GM21381 (cell line): ENCODE results near the gene SNURF.
"Not testable (repeated sequence)": the region's sequence is repeated elsewhere in the genome, so short reads cannot be mapped to it uniquely, and the experiment has no call there.

Experiments
- ATAC-seq: cut with Tn5 transposase; IDR thresholded peaks from one replicate; pipeline ENCODE4 v1.9.1; 2021; ENCODE audit warnings: mild to moderate bottlenecking, moderate library complexity; ENCODE audit not compliant: unreplicated experiment

Gene SNURF, protein sequence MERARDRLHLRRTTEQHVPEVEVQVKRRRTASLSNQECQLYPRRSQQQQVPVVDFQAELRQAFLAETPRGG

DNA sequence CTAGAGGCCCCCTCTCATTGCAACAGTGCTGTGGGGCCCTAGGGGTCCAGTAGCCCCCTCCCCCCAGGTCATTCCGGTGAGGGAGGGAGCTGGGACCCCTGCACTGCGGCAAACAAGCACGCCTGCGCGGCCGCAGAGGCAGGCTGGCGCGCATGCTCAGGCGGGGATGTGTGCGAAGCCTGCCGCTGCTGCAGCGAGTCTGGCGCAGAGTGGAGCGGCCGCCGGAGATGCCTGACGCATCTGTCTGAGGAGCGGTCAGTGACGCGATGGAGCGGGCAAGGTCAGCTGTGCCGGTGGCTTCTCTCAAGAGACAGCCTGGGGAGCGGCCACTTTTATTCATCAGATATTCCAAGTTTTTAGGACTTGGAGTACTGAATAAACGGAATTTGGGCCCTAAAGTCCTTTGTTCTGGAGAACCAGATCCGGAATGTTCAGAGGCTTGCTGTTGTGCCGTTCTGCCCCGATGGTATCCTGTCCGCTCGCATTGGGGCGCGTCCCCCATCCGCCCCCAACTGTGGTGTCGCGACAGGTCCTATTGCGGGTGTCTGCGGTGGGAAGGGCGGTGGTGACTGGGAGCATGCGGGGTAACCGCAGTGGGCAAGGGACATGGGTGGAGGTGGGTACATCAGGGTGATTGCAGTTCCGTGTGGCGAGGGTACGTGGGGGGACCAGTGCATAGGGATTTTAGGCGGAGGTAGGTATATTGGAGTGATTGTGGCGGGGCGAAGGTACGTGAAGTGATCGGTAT is at the start of gene SNURF, which contains the start of gene SNRPN:
Gene SNURF, plus strand, starts transcription at position 205 of the 748 bp plus-strand sequence. Its CDS starts 62 bp downstream, at position 267.
Gene SNRPN, plus strand, starts transcription at position 205 of the 748 bp plus-strand sequence. CDS start 19,467 bp downstream, outside the sequence.
- peak; percentile 66 for ATAC-seq

DNA sequence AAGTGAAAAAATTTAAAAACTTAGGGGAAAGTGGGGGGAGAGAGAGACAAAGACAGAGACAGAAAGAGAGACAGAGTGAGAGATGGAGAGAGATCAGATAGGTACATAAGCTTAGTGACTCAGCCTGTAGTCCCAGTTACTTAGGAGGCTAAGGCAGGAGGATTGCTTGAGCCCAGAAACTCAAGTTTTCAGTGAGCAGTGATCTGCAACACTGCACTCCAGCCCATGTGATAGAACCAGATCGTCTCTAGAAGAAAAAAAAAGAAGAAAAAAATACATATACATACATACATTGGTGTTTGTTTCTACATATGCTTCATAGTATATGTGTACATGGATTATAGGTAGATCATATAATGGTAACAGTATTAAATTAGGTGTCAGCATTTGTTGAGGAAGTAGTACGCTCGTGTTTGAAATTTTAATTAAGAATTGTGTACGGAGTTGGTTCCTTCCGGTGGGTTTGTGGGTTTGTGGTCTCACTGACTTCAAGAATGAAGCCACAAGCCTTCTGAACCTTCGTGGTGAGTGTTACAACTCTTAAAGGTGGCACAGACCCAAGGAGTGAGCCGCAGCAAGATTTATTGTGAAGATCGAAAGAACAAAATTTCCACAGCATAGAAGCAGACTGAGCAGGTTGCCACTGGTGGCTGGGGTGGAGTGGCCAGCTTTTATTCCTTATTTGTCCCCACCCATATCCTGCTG is 38.3 kb upstream of the SNURF start:
- ATAC-seq, result no peak

DNA sequence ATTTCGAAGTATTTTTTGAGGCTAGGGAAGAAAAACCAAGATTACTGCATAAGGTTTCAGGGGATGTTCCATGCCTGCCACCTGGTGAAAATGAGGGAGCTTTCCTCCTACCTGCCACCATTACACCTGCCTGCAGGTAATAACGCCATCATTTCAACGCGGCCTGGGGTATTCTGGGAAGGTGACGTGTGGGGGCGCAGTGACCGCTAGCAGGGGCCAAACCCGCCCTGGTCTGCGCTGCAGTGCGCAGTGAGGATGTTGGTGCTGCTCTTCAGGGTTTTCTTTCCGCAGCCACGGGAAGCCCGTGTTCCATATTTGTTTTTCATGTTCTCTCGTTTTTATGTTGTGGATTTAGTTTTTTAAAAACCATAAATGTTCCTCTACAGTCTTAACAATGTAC is 37.4 kb upstream of the SNURF start:
- no peak for ATAC-seq

DNA sequence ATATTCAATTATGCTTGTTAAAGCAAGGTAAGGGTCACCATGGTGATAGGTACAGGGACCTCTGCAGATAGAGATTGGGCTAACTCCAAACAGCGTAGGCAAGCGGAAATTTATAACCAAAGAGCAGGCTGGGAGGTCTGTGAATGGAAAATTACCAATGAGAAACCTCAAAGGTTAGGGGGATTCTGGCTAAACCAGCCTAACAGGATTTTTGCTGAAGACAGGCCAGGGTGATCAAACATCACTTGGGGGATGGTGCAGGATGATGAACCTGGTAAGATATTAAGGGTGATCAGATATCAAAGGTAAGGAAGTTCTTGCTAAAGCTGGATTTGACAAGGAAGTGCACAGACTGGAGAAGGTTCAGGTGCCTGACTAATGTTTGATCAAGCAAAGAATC is 35.3 kb upstream of the SNURF start:
- ATAC-seq, result no peak

DNA sequence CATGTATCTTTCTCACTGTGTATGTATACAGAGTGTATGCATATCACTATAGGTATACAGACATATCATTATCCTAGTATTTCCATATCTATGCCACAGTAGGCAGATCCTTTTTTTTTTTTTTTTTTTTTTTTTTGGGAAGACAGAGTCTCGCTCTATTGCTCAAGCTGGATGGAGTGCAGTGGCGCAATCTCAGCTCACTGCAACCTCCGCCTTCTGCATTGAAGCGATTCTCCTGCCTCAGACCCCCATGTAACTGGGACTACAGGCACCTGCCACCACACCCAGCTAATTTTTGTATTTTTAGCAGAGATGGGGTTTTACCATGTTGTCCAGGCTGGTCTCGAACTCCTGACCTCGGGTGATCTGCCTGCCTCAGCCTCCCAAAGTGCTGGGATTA is 32.0 kb upstream of the SNURF start:
- ATAC-seq, result not testable (repeated sequence)

DNA sequence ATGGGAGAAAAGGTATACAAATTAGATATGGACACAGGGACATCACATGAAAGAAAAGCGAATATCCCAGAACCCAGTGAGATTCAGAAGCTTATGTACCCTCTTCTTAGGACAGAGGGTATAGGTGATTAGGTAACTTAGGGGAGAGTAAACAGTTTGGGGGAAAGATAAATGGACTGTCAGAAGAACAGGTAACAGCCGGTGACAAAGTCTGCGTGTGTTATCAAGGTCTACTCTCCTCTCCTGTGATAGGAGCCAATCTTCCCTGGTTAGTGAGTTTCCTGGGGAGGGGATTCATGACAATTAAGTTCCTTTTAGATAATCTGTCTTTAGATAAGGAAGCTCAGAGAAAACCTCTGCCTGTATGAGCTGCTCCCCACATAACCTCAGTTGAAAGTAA is 30.6 kb upstream of the SNURF start:
- no peak for ATAC-seq

DNA sequence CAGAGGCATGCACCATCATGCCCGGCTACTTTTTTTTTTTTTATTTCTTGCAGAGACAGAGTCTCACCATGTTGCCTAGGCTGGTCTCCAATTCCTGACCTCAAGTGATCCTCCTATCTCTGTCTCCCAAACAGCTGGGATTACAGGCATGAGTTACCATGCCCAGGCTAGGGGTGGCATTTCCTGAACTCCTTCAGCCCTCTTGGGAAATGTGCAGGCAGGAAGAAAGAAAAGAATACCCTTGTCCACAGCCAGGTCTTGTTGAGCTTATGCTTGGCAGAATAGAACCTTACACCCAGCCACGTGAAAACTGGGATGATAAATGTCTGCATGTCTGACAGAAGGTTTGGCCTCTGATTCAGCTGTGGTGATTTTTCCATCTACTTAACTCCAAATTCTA is 30.2 kb upstream of the SNURF start:
- ATAC-seq, result no peak

DNA sequence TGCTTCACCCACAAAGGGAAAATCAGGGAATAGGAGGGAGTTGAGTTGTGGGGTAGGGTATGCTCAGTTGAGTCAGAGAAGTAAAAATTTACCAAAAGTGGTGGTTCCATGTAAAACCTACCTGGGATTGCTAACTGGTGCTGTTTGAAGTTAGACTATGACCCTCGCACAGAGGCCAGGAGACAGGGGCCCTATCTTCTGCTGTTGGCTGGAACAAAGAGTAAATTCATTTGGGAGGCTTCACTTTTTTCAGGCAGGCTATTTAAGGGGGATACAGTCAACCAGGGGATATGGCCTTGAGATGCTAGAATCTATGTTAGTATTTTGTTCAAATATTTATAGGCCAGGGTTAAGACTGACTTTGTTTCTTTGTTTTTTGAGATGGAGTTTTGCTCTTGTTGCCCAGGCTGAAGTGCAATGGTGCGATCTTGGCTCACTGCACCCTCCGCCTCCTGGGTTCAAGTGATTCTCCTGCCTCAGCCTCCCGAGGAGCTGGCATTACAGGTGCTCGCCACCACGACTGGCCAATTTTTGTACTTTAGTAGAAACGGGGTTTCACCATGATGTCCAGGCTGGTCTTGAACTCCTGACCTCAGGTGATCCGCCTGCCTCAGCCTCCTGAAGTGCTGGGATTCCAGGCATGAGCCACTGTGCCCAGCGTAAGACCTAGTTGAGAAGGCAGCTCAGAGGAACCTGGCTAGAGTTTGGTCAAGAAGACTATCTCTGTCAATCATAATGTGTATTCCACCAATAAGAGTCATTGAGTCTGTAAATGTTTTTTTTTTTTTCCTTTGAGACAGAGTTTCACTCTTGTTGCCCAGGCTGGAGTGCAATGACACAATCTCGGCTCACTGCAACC is 22.7 kb upstream of the SNURF start:
- ATAC-seq, result not testable (repeated sequence)

DNA sequence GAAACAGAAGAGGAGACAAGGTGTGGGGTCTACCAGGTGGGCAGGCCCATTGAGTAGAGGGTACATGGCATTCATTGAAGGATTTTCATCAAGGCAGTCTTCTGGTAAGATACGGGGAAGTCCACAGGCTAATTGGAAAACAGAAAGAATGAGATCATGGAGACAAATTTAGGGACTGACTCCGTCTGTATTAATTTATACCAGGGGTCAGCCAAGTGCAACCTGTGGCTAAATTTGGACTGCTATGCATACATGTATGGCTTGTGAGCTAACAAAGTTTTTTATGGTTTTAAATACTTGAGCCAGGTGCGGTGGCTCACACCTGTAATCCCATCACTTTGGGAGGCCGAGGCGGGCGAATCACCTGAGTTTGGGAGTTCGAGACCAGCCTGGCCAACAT is 21.1 kb upstream of the SNURF start:
- ATAC-seq, result no peak

DNA sequence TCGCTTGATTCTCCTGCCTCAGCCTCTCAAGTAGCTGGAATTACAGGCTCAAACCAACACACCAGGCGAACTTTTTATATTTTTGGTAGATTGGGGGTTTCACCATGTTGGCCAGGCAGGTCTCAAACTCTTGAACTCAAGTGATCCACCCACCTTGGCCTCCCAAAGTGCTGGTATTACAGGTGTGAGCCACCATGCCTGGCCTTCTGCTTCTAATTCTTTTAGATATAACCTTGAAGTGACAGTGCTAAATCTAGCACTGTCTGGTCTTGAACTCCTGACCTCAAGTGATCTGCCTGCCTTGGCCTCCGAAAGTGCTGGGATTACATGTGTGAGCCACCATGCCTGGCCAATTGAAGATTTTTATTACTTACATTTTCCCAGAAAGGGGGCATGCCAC is 16.6 kb upstream of the SNURF start:
- not testable (repeated sequence) for ATAC-seq

DNA sequence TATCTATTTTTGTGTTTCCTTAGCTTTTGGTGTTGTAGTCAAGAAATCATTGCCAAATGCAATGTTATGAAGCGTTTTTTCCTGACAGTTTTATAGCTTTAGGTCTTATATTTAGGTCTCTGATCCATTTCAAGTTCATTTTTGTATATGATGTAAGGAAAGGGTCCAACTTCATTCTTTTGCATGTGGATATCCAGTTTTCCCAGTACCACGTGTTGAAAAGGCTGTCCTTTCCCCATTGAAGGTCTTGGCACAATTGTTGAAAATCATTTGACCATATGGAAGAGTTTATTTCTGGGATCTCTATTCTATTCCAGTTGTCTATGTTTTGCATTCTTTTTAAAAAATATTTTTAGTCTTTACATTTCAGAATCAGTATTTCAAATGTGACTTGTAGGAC is 14.6 kb upstream of the SNURF start:
- ATAC-seq, result no peak

DNA sequence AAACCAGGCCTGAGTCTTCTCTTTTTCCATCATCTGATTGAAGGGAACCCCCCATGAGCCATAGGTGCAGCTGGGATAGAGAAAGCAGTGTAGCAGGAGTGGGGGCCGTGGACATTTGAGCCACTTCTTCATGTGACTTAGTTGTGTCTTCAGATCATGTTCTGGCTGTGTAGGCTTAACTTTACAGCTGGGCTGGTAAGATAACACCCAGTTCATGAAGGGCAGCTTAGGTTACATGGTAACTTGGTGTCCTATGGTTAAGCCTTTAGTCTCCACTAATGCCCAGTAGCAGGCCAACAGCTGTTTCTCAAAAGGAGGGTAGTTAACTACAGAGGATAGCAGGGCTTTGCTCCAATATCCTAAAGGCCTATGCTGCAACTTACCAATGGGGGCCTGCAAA is 11.4 kb upstream of the SNURF start:
- ATAC-seq, result no peak

DNA sequence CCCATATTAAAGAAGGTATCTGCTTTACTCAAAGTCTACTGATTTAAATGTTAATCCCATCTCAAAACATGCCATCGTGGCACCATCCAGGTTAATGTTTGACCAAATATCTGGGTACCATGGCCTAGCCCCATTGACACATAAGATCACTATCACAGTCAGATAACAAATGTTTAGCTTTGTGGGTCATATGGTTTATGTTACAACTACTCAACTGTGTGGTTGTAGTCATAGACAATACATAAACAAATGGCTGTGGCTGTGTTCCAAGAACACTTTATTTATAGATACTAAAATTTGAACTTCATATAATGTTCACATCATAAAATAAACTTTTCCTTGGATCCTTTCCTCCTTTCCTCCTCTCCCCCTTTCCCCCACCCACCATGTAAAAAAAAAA is 9.8 kb upstream of the SNURF start:
- ATAC-seq, result no peak

DNA sequence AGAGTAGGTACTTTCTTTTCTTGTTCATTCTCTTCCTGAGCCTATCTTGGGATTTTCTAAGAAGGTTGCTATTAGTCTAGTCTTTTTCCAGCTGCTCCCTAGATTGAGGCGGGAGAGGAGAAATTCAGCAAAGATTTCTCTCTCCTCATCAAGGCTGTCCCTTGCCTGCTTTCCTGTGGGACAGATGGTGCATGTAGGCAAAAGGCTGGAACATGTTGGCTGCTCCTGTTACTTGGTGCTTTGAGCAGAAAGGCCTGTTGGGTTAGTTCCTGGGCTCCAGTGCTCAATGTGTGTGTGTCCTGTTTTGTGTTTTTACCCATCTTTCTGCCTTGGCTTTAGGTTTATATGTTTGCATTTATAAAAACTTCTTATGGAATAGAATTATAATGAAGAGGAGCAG is 9.1 kb upstream of the SNURF start:
- no peak for ATAC-seq

DNA sequence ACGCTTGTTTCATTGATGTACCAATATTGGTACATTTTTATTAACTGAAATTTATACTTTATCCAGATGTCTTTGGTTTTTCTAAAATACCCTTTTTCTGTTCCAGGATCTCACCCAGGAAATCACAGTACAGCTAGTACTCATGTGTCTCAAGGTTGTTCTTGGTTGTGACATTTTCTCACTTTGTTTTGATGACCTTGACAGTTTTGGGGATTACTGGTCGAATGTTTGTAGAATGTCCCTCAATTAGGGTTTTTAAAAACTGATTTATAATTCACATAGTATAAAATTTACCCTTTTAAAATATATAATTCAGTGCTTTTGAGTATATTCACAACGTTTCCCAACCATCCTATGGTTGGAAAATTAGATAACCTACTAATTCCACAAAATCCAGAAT is 6.3 kb upstream of the SNURF start:
- no peak for ATAC-seq

DNA sequence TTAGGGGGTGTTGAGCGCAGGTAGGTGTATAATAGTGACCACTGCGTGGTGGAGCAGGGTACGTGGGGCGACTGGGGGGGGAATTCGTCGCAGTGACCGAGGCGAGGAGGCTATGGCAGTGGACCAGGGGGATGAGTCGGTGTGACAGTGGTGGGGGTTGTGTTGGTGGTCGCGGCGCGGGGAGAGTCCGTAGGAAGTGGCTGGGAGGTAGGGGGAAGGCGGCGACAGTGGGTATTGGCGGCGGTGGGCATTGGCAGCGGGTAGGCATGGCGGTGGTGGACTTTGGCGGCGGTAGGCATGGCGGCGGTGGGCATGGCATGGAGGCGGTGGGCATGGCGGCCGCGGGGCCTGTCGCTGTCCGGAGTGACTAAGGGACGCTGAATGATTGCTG is 739 bp downstream of the SNURF start:
- no peak for ATAC-seq

DNA sequence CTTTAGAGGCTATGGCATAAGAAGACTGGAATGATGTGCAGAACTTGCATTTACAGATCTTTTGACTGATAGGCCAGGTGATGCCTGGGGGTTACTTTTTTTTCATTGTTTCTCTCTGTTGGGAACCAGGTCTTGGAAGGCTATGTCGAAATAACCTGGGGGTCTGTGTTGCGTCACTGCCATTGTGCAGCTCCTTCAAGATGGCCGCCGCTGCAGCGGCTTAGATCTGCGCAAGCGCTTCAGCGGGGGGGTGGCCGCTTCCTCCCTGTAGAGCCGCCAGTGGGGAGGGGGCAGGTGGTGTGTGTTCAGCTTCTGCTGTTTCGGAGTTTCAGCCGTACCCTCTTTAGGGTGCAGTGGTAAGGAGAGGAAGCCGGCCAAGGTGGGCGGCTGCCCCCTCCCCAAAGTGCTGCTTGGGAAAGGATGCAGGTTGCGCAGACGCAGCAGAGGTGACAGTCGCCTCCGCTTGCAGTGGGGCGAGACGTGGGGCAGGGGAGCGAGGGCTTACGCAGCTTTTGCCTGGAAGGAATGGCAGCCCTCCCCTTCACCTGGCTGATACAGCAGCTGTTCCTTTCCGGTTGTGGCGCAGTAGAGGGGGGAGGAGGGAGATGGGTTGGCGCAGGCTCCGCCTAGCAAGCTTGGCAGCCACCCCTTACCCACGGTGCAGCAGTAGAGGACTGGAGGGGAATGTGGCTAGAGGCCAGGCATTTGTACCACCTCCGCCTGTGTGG is 1.5 kb downstream of the SNURF start:
- ATAC-seq, result peak; percentile 74

DNA sequence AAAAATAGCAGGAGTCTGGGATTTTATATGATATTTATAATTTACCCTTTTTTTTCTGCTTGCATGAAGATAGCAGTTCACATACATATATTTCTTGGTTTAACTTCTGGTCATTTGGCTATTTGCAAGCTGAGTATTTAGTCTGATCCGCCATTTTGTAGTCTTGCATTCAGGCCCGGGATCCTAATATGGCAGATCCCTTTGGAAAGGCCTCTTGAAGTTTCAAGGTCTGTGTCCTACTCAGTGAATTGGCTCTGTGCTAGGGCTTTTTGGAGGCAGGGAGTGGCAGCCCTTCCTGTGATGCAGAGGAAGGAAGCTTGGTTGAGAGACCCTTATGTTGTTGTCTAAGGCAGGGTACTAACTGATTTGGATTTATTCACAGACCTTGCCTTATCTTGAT is 2.9 kb downstream of the SNURF start:
- no peak for ATAC-seq

DNA sequence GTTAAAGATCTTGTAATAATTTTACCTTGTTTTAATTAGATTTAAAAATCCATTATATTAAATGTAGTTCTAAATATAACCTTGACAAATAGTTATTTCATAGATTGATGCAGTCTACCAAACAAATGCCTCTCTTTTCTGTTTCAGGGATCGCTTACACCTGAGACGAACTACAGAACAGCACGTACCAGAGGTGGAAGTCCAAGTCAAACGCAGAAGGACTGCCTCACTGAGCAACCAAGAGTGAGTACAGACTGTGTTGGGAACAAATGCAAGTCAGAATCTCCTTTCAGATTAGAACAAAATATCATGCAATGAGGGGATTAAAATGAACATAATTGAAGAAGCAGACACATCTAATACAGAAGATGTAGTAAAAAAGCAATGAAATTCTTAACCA is 7.2 kb downstream of the SNURF start:
- ATAC-seq, result no peak

DNA sequence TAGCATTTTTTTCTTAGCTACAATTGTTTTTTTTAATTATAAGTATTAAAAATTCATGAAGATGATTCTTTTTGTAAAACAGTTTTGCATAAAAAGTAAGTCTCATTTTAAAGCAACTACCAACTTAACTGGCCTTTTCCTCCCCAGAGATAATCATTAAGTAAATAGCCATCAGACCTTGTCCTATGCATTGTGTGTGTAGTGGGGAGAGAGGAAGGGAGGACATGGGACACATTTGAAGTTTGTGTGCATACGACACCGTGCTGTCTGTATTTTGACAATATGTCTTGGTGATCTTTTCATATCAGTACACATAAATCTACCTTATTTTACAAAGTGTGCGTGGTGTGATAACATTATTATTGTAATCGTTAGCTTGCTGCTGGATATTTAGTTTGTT is 8.1 kb downstream of the SNURF start:
- no peak for ATAC-seq
